ENCODE data around the gene ZDHHC20.

The ZDHHC20 gene

DNA sequence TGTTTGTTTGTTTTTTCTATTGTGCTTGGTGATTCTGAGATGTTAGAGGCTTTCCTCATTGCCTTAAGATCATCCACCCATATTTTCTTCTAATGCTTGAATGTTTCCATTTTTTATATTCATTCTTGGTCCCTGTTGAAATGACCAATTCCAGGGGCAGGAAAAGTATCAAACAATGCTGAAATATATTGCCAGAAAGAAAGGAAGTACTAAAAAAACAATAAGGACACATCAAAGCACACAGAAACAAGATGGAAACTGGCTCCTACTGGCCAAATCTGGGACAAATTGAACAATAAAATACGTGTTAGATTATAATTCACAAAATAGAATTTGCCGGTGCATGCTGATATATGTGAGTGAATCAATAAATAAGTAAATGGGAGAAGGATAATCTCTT is 23.9 kb downstream of the ZDHHC20 start:
- Histone ChIP-seq H3K36me3 (no peaks in the 10 kb centered on the region), H3K27me3 (ENCODE audit: insufficient read depth, low read depth, severe bottlenecking) (no peaks in the 10 kb centered on the region), H3K9me3 (ENCODE audit: severe bottlenecking) (no peaks in the 10 kb centered on the region), H3K27ac (no peak overlapping the region), H3K4me3 (ENCODE audit: low read depth, low read length) (no peak overlapping the region)
- DNase-seq = no peak
- TF ChIP-seq, protein P1, sequence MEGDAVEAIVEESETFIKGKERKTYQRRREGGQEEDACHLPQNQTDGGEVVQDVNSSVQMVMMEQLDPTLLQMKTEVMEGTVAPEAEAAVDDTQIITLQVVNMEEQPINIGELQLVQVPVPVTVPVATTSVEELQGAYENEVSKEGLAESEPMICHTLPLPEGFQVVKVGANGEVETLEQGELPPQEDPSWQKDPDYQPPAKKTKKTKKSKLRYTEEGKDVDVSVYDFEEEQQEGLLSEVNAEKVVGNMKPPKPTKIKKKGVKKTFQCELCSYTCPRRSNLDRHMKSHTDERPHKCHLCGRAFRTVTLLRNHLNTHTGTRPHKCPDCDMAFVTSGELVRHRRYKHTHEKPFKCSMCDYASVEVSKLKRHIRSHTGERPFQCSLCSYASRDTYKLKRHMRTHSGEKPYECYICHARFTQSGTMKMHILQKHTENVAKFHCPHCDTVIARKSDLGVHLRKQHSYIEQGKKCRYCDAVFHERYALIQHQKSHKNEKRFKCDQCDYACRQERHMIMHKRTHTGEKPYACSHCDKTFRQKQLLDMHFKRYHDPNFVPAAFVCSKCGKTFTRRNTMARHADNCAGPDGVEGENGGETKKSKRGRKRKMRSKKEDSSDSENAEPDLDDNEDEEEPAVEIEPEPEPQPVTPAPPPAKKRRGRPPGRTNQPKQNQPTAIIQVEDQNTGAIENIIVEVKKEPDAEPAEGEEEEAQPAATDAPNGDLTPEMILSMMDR (IDR thresholded peaks at IDR 0.05; ENCODE audit: low read depth, low read length) = no peak

DNA sequence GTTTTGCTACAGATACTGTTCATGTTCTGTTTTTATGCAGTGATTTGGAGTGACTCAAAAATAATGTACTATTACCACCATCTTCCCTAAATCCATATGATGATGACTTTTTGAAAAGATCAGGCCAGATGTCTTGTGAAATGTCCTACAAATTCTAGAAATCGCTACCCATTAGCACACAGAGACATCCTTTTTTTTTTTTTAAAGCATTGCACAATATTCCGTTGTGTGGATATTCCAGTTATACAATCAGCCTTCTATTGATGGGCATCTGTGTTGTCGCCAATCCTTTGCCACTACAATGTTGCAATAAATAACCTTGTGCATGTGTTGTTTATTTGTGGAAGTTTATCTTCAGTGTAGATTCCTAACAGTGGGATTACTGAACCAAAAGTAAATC is 24.5 kb downstream of the ZDHHC20 start:
- Histone ChIP-seq H3K27me3 (ENCODE audit: insufficient read depth, low read depth, severe bottlenecking) (no peaks in the 10 kb centered on the region), H3K27ac (no peak overlapping the region), H3K9me3 (ENCODE audit: severe bottlenecking) (no peaks in the 10 kb centered on the region), H3K4me3 (ENCODE audit: low read depth, low read length) (no peak overlapping the region), H3K36me3 (no peaks in the 10 kb centered on the region)
- TF ChIP-seq, protein P1 (IDR thresholded peaks at IDR 0.05; ENCODE audit: low read depth, low read length) = no peak
- DNase-seq = no peak

DNA sequence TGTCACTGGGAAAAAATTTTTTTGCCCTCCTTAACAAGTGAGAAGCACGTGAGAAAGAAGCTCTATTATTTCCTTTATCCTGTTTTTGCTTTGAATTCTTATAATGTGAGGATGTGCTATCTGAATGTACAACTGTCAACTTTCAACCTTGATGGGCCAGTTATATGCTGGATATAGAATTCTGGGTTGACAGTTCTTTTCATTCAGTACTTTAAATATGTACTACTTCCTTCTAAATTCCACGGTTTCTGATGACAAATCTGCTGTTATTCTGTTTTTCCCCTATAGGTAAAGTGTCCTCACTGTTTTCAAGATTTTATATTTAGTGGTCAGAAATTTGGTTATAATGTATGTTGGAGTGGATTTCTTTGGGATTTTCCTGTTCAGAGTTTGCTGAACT is 29.9 kb downstream of the ZDHHC20 start:
- TF ChIP-seq, protein P1 (IDR thresholded peaks at IDR 0.05; ENCODE audit: low read depth, low read length) = no peak
- DNase-seq = no peak
- Histone ChIP-seq H3K27ac (no peak overlapping the region), H3K36me3 (no peaks in the 10 kb centered on the region), H3K4me3 (ENCODE audit: low read depth, low read length) (no peak overlapping the region), H3K27me3 (ENCODE audit: insufficient read depth, low read depth, severe bottlenecking) (no peaks in the 10 kb centered on the region), H3K9me3 (ENCODE audit: severe bottlenecking) (peaks cover 2% of the 10 kb centered on the region)

DNA sequence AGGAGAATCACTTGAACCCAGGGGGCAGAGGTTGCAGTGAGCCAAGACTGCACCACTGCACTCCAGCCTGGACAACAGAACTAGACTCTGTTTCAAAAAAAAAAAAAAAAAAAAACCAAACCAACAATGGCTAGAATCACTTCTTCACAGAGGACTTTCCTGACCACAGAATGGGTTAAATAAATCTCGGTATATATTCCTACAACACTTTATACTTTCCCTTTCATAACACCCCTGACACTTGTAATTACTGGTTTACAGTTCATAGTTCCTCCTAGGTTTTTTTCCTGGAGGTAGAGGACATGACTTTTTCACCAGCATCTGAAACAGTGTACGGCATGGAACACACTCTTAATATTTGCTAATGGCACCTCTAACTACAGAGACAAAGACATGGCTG is 31.4 kb downstream of the ZDHHC20 start:
- peaks cover 2% of the 10 kb centered on the region for H3K9me3 ChIP-seq (ENCODE audit: severe bottlenecking)
- DNase-seq = no peak

DNA sequence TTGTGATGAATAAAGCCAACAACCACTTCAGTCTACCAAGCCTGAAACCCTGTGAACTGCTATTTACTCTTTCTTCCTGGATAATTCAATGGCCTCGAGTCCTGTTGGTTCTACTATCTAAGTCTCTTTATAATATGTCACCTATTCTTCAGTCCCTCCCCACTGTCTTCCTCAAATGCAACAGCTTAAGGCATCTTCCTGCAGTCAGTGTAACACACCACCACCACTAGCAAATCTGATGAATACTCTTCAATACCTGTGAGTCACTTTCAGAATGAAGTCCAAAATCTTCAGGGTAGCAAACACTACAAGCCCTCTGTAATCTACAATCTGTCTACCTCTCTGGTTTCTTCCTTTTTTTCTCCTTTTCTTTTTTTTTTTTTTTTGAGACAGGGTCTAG is 32.9 kb downstream of the ZDHHC20 start:
- Histone ChIP-seq H3K27ac (no peak overlapping the region), H3K9me3 (ENCODE audit: severe bottlenecking) (peaks cover 2% of the 10 kb centered on the region)
- no peak for DNase-seq

More for the DNA sequence above, 31.4 kb downstream of the ZDHHC20 start:
- no peaks in the 10 kb centered on the region for H3K36me3 ChIP-seq
- no peak overlapping the region for H3K4me3 ChIP-seq (ENCODE audit: low read depth, low read length)
- TF ChIP-seq, protein P1 (IDR thresholded peaks at IDR 0.05; ENCODE audit: low read depth, low read length) = no peak
- no peaks in the 10 kb centered on the region for H3K27me3 ChIP-seq (ENCODE audit: insufficient read depth, low read depth, severe bottlenecking)
- H3K27ac ChIP-seq = no peak overlapping the region

DNA sequence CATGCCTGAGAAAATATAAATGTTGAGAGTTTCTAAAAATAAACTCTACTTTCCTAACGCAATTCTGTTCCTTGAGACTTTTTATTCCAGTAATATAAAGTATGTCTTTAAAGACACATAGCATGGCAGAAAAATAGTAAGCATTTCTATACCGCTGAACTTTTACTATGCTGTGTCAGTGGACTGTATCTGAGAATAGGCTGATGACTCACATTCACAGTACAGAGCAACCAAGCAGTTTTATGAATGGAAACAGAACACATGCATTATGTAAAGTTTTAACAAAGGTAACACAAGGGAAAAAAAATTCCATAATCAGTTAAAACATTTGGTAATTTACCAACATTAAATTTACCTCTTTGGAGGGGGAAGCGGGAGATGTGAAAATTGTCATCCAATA is 38.4 kb downstream of the ZDHHC20 start:
- TF ChIP-seq, protein P1 (IDR thresholded peaks at IDR 0.05; ENCODE audit: low read depth, low read length) = no peak
- H3K27me3 ChIP-seq (ENCODE audit: insufficient read depth, low read depth, severe bottlenecking) = no peaks in the 10 kb centered on the region
- H3K36me3 ChIP-seq = no peaks in the 10 kb centered on the region
- no peaks in the 10 kb centered on the region for H3K9me3 ChIP-seq (ENCODE audit: severe bottlenecking)
- no peak overlapping the region for H3K27ac ChIP-seq
- no peak for DNase-seq
- no peak overlapping the region for H3K4me3 ChIP-seq (ENCODE audit: low read depth, low read length)

More for the DNA sequence above, 32.9 kb downstream of the ZDHHC20 start:
- no peaks in the 10 kb centered on the region for H3K27me3 ChIP-seq (ENCODE audit: insufficient read depth, low read depth, severe bottlenecking)
- no peak overlapping the region for H3K4me3 ChIP-seq (ENCODE audit: low read depth, low read length)
- TF ChIP-seq, protein P1 (IDR thresholded peaks at IDR 0.05; ENCODE audit: low read depth, low read length) = no peak
- H3K36me3 ChIP-seq = no peaks in the 10 kb centered on the region

Measured in WERI-Rb-1 (cell line).